GM21737 (cell line): ENCODE data around the gene MALL.
"Not testable (repeated sequence)": the region's sequence is repeated elsewhere in the genome, so short reads cannot be mapped to it uniquely, and the experiment has no call there.

Experiments used
- ATAC-seq: cut with Tn5 transposase; IDR thresholded peaks from one replicate; pipeline ENCODE4 v1.9.1; 2021; ENCODE audit warnings: mild to moderate bottlenecking, moderate library complexity; ENCODE audit not compliant: unreplicated experiment

The MALL gene

GRCh38 chr2:110115291-110116032 lies at the start of gene MALL:
TSS of gene MALL (minus strand) at chr2:110115822. CDS start at chr2:110115792, 30 bp downstream.
- ATAC-seq = no peak

- ATAC-seq = no peak
Measured at GRCh38 chr2:110157153-110157793, 41.7 kb upstream of the MALL start.

- not testable (repeated sequence) for ATAC-seq
Measured at GRCh38 chr2:110154828-110155227, 39.2 kb upstream of the MALL start.

DNA sequence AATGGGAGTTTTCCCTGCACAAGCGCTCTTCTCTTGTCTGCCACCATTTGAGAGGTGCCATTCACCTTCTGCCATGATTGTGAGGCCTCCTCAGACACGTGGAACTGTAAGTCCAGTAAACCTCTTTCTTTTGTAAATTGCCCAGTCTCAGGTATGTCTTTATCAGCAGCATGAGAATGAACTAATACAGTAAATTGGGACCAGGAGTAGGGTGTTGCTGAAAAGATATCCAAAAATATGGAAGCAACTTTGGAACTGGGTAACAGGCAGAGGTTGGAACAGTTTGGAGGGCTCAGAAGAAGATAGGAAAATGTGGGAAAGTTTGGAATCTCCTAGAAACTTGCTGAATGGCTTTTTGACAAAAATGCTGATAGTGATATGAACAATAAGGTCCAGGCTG lies 38.6 kb upstream of the MALL start:
- ATAC-seq = not testable (repeated sequence)

GRCh38 chr2:110153416-110153815 lies 37.8 kb upstream of the MALL start:
- ATAC-seq = no peak

- no peak for ATAC-seq
Measured at GRCh38 chr2:110152943-110153342, 37.3 kb upstream of the MALL start.

DNA sequence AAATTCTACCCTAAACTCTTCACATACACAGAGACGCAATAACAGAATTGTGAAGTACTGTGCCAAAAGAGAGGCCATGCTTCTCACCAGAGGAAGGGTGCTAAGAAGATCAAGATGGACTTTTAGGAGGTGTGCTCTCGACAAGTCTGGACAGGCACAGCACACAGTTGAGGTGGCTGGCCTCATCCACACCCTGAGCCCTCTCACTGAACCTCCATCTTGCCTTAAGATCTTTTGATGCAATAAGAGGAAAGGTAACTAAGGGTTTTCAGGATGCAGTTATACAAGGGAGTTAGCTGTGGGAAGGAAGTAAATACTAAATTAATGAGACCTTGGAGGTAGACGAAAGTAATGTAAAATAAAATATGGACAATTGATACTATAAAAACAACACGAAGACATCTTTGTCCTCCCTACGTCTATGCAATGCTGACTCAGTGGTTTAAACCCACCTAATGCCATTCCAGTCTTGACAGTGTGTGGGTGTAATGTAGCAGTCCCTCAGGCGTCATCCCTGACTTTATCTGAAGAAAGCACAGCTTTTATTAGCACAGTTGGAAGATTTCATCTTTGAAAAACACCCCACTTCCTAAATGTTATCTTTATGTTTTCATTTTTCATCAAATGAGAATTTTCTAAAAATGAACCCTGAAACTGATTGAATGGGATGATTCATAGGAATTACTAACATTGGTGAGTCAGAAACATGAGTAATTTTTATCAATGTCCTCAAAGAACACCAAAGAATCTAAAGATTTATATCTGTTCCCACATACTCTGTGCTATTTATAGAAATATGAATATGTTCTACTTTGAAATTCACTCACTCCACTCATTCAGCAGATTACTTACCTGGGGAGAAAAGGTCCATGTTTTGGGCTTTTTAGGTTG lies 34.0 kb upstream of the MALL start:
- no peak for ATAC-seq

GRCh38 chr2:110146945-110147332 lies 31.3 kb upstream of the MALL start:
- no peak for ATAC-seq

DNA sequence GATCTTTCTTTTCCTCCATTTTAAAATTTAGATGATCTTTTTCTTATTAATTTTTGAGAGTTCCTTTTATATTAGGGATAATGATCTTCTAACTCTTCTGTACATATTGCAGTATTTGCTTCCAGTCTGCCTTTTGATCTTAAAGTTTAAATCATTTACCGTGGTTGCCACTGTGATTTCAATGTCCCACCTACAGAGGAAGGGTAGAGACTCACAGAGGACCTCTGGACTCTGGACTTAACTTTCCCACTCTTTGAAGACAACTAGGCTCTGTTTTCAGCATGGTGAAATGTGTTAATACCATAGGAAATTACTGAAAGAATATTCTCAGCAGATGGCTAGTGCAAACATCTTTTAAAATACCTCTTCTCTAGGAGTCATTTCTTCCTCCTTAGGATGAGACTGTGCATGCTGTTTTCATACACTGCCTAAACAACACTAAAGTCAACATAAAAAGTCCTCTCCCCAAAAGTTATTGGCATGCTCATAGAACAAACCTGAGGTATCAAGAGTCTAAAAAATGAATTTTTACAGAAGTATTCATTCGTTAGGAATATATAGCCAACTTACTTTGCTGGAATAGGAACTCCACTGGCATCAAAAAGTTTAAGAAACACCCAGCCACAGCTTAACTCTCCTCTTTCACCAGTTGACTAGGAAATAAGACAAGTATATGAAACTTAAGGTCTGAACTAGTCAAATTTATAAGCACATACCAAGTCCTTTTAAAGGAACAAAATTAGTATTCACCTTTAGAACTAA lies 30.7 kb upstream of the MALL start:
- no peak for ATAC-seq

GRCh38 chr2:110143982-110144381 lies 28.4 kb upstream of the MALL start:
- no peak for ATAC-seq

GRCh38 chr2:110140401-110140800 lies 24.8 kb upstream of the MALL start:
- no peak for ATAC-seq

GRCh38 chr2:110134025-110134424 lies 18.4 kb upstream of the MALL start:
- ATAC-seq = no peak

DNA sequence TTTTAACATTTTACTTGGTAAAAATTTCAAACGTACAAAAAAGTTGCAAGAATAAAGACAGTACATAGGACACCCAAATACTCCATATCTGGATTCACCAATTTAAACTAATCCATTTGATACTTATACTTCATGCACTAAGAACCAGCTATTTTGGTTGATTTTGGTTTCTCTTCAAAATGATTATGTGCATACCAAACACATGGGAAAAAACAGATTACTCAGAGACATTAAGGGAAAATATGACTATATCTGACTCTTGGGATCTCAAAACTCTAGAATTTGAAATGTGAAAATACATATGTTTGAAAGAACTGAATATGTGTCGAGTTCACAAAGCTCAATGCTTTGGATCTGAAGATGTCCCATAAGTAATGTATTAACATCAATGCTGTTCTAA lies 15.5 kb upstream of the MALL start:
- ATAC-seq = no peak

GRCh38 chr2:110130757-110131156 lies 15.1 kb upstream of the MALL start:
- no peak for ATAC-seq

DNA sequence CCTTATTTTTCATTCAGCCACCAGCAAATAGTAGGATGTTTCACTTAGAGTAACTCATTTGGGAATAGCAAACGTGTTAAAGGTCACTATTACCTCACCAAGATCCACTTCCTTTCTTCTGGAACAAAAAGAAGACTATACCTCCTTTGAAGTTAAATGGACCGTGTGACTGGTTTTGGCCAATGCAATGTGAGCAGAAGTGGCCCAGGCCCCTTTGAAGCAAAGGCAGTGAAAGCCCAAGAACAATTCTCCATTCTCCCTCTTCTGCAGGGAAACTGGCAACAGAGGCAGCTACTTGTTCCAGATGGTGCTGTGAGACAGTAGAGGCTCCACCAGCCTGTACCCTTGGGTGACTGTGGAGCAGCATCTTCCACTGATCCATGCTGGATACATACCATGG lies 11.3 kb upstream of the MALL start:
- ATAC-seq = no peak

- no peak for ATAC-seq
Measured at GRCh38 chr2:110126086-110126773, 10.6 kb upstream of the MALL start.

GRCh38 chr2:110124939-110125691 lies 9.5 kb upstream of the MALL start:
- no peak for ATAC-seq

DNA sequence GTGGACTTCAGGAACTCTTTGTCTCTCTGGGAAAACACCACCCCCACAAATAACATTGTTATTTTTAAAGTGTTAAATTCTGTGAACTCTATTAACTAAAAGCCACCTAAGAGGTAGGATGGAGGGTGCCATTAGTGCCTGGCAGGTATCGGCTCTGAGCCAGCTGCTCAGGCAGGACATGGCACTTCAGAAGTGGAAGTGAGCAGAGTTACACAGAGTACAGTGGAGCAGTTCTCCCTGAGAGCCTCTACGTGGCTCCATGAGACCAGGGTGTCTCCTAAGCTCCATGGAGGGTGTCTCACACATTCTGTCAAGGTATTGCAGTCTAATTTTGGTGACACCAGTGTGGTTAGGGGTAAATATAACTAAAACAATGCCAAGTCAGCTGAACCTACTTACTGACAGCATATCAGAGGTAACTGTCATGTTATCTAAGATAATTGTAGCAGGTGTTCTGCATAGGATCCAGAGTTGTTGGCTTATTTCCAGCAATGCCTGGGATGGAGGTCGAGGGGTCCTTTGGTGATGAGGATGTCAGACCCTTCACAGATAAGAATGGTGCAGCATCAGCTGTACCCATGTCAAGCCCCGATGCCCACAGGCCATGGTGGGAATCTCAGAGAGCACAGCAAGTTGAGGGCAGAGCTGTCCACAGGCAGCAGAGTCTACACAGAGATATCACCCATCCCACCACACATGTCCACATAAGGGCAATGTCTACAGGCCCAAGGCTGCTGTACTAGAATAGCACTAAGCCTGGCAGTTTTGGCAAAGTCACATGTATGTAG lies 8.6 kb upstream of the MALL start:
- ATAC-seq = no peak

- ATAC-seq = no peak
Measured at GRCh38 chr2:110121592-110121991, 6.0 kb upstream of the MALL start.
